ENCODE measurements around the gene OLFM1. TPM values are rescaled to one million over a fixed set of nuclear protein-coding genes. Genes with fewer than 3 reads are reported as not detected.

OLFM1 gene
- total RNA-seq, 1 experiment from 2014 or later, result 0.39 TPM

GRCh38 chr9:135164036-135164435, 76.6 kb downstream of the OLFM1 start:
- intact Hi-C loops (cut with micrococcal nuclease; ENCODE audit: unreplicated experiment) (no loop called here), in situ Hi-C loops (cut with HindIII; ENCODE audit: low pct_unique_long_range_greater_than_20kb, low sequenced_read_pairs) (no loop called here)
- no peaks in the 10 kb centered on the region for H3K36me3 ChIP-seq (ENCODE audit: control insufficient read depth, insufficient read depth, low read length)
- no TSS peak for BruUV-seq (replicated peaks)
- ChIA-PET CTCF (no interaction called here), POLR2A (no interaction called here)
- no peak overlapping the region for H3K27ac ChIP-seq (ENCODE audit: low read length)
- ATAC-seq (no peak), DNase-seq (ENCODE audit: low read depth, low spot score) (no peak)
- TF ChIP-seq CTCF (IDR thresholded peaks at IDR 0.05), result no peak
- no peak for TF ChIP-seq POLR2AphosphoS5 (IDR thresholded peaks at IDR 0.05; ENCODE audit: low read depth, low read length)
- no peaks in the 10 kb centered on the region for H3K9me3 ChIP-seq (ENCODE audit: control insufficient read depth, insufficient read depth, low read depth, low read length)
- H3K27me3 ChIP-seq (ENCODE audit: control insufficient read depth, insufficient read depth, low read length), result peaks cover 3% of the 10 kb centered on the region; the same call in 1 of the 2 replicates
- no peak overlapping the region for H3K4me3 ChIP-seq (ENCODE audit: low read depth in 2 of 2, low read length in 2 of 2)
- H3K4me1 ChIP-seq (ENCODE audit: control insufficient read depth, insufficient read depth, low read length), result no peaks in the 10 kb centered on the region

DNA sequence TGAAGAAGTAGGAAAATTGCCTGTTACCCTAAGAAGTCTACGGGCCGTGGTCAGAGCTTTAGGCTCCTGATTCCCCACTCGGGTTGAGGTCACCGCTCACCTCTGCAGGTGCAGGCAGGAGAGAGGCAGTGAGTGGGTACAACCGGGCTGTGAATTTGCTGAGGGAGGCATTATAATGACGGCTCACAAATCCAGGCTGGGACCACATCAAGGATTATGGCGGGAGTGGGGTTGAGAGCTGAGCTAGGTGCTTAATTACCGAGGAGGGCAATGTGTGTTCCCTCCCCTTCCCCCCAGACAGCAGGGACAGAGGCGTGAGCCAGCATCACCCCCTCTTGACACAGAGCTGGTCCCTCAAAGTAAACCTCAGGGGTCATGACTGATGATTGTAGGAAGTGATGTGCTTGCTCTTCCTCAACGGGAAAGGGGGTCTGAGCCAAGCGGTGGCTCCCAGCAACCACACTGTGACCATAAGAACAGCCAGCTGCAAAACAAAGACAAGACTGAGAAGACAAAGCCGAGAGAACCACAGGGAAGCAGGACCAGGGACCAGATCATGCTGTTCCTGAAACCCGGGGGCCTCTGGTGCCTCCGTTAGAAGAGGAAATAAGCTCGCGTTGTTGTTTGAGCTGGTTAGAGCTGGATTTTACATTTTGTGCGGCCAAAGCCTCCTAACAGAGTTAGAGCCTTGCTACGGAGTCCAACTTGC, 77.7 kb downstream of the OLFM1 start:
- intact Hi-C loops (cut with micrococcal nuclease; ENCODE audit: unreplicated experiment) (no loop called here), in situ Hi-C loops (cut with HindIII; ENCODE audit: low pct_unique_long_range_greater_than_20kb, low sequenced_read_pairs) (no loop called here)
- ChIA-PET CTCF (no interaction called here), POLR2A (no interaction called here)
- Histone ChIP-seq H3K4me3 (ENCODE audit: low read depth in 2 of 2, low read length in 2 of 2) (no peak overlapping the region), H3K27ac (ENCODE audit: low read length) (no peak overlapping the region), H3K4me1 (ENCODE audit: control insufficient read depth, insufficient read depth, low read length) (no peaks in the 10 kb centered on the region), H3K9me3 (ENCODE audit: control insufficient read depth, insufficient read depth, low read depth, low read length) (no peaks in the 10 kb centered on the region), H3K36me3 (ENCODE audit: control insufficient read depth, insufficient read depth, low read length) (no peaks in the 10 kb centered on the region), H3K27me3 (ENCODE audit: control insufficient read depth, insufficient read depth, low read length) (peaks cover 3% of the 10 kb centered on the region; the same call in 1 of the 2 replicates)
- no peak for ATAC-seq
- no TSS peak for BruUV-seq (replicated peaks)
- DNase-seq (ENCODE audit: low read depth, low spot score), result no peak
- TF ChIP-seq POLR2AphosphoS5 (IDR thresholded peaks at IDR 0.05; ENCODE audit: low read depth, low read length) (no peak), TCF7L2 (IDR thresholded peaks at IDR 0.05; ENCODE audit: low read depth, low read length) (no peak), CTCF (IDR thresholded peaks at IDR 0.05) (no peak), SIN3A (IDR thresholded peaks at IDR 0.05; ENCODE audit: borderline replicate concordance, insufficient read depth, low read depth, low read length) (no peak), REST (IDR thresholded peaks at IDR 0.05; ENCODE audit: insufficient read depth in 1 of 2, low read depth in 2 of 2, low read length in 1 of 2) (no peak)

All from Panc1 (cell line).